Fibroblast of villous mesenchyme (primary cell): ENCODE results near the gene DIP2B. TPM values are rescaled to one million over a fixed set of nuclear protein-coding genes. Genes with fewer than 3 reads are reported as not detected.

ENCODE experiments used
- DNase-seq: peaks from one replicate; pipeline ENCODE4 v3.0.0-alpha.2; 2010; ENCODE audit warnings: low read depth
- H3K4me3 ChIP-seq: 2 replicates; pipeline ENCODE4 v1.5.1; 2011; ENCODE audit warnings: low read depth, mild to moderate bottlenecking, low read length
- total RNA-seq: library from RNA; depleted of rRNA; stranded (reverse); fragments of >200 nt; gene quantifications from 2 replicates; pipeline ENCODE4 v1.2.3, GENCODE V29; 2012
- TF ChIP-seq, protein P1 (sequence below): IDR thresholded peaks from 2 replicates; pipeline ENCODE4 v1.5.1; 2012; ENCODE audit warnings: low read depth, mild to moderate bottlenecking, low read length; ENCODE audit not compliant: insufficient read depth

Gene DIP2B
- total RNA-seq, 1 donor: 29.8 TPM

DNA sequence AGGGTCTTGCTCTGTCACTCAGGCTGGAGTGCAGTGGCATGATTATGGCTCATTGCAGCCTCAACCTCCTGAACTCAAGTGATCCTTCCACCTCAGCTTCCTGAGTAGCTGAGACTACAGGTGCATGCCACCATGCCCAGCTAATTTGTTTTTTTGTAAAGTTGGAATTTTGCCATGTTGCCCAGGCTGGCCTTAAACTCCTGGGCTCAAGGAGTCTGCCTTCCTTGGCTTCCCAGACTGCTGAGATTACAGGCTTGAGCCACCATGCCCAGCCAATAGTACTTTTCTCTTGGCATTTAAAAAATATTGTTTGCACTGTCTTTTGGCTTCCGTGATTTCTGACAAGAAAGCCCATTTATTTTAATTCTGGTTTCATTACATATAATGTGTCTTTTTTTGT is 61.3 kb downstream of the DIP2B start:
- TF ChIP-seq, protein P1, sequence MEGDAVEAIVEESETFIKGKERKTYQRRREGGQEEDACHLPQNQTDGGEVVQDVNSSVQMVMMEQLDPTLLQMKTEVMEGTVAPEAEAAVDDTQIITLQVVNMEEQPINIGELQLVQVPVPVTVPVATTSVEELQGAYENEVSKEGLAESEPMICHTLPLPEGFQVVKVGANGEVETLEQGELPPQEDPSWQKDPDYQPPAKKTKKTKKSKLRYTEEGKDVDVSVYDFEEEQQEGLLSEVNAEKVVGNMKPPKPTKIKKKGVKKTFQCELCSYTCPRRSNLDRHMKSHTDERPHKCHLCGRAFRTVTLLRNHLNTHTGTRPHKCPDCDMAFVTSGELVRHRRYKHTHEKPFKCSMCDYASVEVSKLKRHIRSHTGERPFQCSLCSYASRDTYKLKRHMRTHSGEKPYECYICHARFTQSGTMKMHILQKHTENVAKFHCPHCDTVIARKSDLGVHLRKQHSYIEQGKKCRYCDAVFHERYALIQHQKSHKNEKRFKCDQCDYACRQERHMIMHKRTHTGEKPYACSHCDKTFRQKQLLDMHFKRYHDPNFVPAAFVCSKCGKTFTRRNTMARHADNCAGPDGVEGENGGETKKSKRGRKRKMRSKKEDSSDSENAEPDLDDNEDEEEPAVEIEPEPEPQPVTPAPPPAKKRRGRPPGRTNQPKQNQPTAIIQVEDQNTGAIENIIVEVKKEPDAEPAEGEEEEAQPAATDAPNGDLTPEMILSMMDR: no peak
- no peak overlapping the region for H3K4me3 ChIP-seq
- DNase-seq: no peak

DNA sequence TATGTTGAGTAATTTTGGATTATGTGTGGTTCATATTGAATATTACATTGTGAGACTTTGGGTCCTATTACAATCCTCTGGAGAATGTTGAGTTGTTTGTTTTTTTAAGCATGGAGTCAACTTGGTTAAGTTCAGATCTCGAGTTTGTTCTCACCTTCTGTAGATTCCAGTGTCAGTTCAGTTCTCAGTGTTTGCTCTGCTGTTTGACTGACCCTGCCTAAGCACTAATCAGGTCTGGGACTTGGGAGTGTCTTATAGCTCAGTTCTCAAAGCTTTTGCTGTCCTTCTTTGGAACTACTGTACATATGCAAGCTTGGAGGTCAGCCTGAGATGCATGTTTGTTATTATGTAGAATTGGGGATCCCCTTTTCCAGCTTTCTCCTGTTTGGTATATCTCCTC is 63.1 kb downstream of the DIP2B start:
- TF ChIP-seq, protein P1: no peak
- H3K4me3 ChIP-seq: no peak overlapping the region
- DNase-seq: no peak

DNA sequence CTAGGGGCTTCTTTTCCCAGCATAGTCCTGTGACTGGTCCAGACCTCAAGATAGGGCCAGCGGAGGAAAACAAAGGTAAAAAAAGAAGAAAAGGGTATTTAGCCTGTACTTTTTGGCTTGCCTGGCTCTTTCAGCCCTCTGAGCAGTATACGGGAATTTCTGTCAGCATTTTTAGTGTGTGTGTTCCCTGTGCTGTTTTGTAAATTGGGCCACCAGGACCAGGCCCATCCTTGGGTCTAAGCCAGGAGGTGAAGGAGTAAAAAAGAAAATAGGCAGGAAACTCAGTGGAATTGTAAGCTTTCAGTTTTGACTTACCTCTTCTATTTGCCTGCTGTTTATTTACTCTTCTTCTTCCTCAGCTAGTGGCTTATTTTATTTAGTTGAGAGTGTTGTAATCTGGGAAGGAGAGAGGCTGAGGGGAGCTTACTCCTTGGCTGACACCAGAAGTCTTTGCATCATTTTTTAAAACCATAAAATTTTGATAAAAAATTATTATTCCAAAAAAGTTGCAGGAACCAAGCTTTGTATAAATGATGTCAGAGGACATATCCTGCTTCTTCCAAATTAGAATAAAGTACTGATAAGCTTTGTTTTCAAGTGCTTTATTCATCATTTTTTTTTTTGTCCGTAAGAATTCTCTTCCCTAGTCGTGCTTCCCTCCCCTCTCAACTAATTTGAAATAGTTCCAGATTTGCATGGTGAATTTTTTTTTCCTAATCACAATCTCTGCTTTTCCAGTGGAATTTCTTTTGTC is 63.7 kb downstream of the DIP2B start:
- peak; percentile 69 for DNase-seq

DNA sequence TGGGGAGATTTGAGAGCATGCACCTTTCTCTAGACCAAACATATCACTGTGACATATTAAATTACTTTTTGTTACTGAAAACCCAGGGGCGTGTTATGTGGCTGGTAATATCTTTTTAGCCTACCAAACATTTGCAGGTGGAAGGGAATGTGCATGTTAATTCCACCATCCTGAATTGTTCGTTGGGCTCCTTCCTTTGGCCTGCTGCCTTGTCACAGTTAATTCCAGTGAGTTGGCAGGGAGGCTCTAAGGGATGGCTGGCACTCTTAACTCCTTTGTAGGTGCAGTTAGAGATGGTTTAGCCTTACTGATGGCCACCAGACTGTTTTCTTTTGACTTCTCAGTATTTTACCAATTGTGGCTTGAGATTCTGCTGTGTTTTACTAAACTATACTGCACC is 64.5 kb downstream of the DIP2B start:
- TF ChIP-seq, protein P1: no peak
- H3K4me3 ChIP-seq: no peak overlapping the region
- DNase-seq: no peak

More for the DNA sequence above, 63.7 kb downstream of the DIP2B start:
- H3K4me3 ChIP-seq: peak overlapping the region; percentile 14
- TF ChIP-seq, protein P1: no peak

DNA sequence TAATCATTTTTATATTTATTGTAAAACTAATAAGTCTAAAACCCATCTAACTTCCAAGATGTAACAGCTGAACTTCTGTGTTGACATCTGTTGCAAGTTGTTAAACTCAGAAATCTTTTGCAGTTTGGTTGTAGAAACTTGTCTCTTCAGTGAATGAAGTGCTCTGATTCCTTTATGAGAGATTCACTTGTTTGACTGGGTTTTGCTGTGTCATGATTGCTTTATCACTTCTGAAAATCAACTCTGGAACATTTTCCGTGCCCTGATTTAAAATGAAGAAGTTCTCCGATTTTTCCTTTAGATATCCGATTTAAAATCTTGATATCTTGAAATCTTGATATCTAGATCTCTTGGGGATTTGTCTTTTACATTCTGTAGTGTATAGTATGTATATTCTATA is 65.1 kb downstream of the DIP2B start:
- TF ChIP-seq, protein P1: no peak
- H3K4me3 ChIP-seq: no peak overlapping the region
- peak; percentile 61 for DNase-seq

DNA sequence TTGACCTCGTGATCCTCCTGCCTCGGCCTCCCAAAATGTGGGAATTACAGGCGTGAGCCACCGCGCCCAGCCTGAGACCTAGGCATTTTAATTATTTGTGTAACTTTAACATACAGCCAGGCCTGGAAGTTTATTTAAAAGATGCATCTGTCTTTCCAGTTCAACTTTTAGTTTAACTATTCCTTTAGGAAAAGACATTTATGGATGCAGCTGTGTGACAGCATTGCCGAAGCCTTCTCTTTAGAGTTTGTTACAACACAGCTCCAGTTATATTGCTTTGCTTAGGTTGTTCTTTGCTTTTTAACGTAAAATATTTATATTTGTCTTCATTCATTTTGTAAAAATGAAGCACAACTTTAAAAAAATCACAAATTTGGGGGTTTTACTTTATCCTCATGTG is 67.0 kb downstream of the DIP2B start:
- TF ChIP-seq, protein P1: no peak
- DNase-seq: peak; percentile 41
- no peak overlapping the region for H3K4me3 ChIP-seq

DNA sequence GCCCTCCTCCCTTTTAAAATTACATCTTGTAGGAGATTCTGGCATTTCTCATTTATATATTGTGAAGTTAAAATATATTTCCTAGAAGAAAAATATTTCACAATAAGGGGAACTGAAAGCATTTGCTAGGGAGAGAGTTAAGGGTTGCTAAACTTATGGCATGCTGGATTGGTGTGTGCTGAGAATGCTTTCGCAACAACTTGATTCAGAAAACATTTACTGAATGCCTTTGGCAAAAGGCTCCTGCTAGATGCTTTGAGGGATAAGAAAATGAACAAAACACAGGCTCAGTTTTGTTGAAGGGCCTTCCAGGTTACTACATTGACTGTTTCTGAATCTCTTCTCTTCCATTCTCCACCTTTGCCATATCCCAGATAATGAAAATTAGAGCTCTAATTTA is 67.5 kb downstream of the DIP2B start:
- TF ChIP-seq, protein P1: no peak
- H3K4me3 ChIP-seq: no peak overlapping the region
- peak; percentile 95 for DNase-seq
